Adrenal gland (tissue), 12 donors: ENCODE data around the gene BACH2. TPM values are rescaled to one million over a fixed set of nuclear protein-coding genes. Genes with fewer than 3 reads are reported as not detected.

Experiments
- DNase-seq, 7 donors: peaks; one replicate each; pipeline ENCODE4 v3.0.0-alpha.2; 2019 to 2020
- H3K27ac ChIP-seq, 5 donors: fragments of 200-600 bp; sonication (generic) in 4 of 5; 1 replicate in 3 of 5; 2 replicates in 2 of 5; pipeline versions ENCODE4 v1.5.1 to v1.8.0; 2016 to 2020; ENCODE audit warnings: mild to moderate bottlenecking in 1 of 5
- H3K27me3 ChIP-seq: fragments of 200-600 bp; 2 replicates; pipeline ENCODE4 v1.8.0; 2021
- H3K36me3 ChIP-seq, 2 donors: fragments of 200-600 bp; replicated peaks in 1 of 2; 1 replicate in 1 of 2; 2 replicates in 1 of 2; pipeline versions ENCODE4 v1.5.1 to v1.8.0; 2018 to 2022
- H3K4me1 ChIP-seq, 2 donors: fragments of 200-600 bp; replicated peaks in 1 of 2; 1 replicate in 1 of 2; 2 replicates in 1 of 2; pipeline versions ENCODE4 v1.5.1 to v1.8.0; 2018 to 2021
- H3K4me3 ChIP-seq, 4 donors: fragments of 200-600 bp; sonication (generic) in 3 of 4; one replicate each; pipeline ENCODE4 v1.5.1; 2016 to 2018
- H3K9me3 ChIP-seq, 3 donors: fragments of 200-600 bp; sonication (generic) in 1 of 3; replicated peaks in 1 of 3; 1 replicate in 2 of 3; 2 replicates in 1 of 3; pipeline versions ENCODE4 v1.5.1 to v1.8.0; 2016 to 2021
- POLR2A ChIP-seq, 2 donors: fragments of 450-650 bp; IDR thresholded peaks; one replicate each; pipeline ENCODE4 v1.6.1; 2017; ENCODE audit warnings: antibody characterized with exemption in 2 of 2, mild to moderate bottlenecking in 2 of 2, moderate library complexity in 1 of 2
- WGBS, 4 donors: extraction: QIAGEN DNeasy Blood & Tissue Kit in 2 of 4; methylation state at CpG; one replicate each; pipeline versions ENCODE4 v1.1.5 to v1.1.7; 2013 to 2017; 5-methylcytosine and 5-hydroxymethylcytosine counted together
- intact Hi-C, 2 donors: fragments of 100-400 bp; cut with DNase I; formaldehyde crosslinking; loops; one replicate each; pipeline versions ENCODE4 v1.14.1 to v1.15.0; 2022 to 2023
- polyA plus RNA-seq, 3 donors: library from polyadenylated mRNA; stranded (reverse); fragments of 200-250 nt in 2 of 3; fragments of 350-450 nt in 1 of 3; fragmentation: Illumina TruSeq in 1 of 3; extraction: RNeasy Lipid Tissue Mini Kit (QIAGEN cat#74804) in 1 of 3; gene quantifications; one replicate each; pipeline ENCODE4 v1.2.3, GENCODE V29; 2013 to 2014
- total RNA-seq, 9 donors: library from RNA; depleted of rRNA in 4 of 9; stranded (reverse); fragments of >200 nt in 4 of 9; fragments of 120-200 nt in 1 of 9; fragmentation: NEBNext Ultra II Directional in 1 of 9; extraction: Animal tissue kit (Norgen Biotek cat#: 25700) in 1 of 9; gene quantifications; one replicate each; pipeline versions ENCODE4 v1.1.0 to v1.2.4, GENCODE V29; 2013 to 2023
- TF ChIP-seq, protein P1 (sequence below), 6 experiments: fragments of 450-650 bp in 4 of 6; fragments of 200-600 bp in 2 of 6; sonication (generic) in 1 of 6; IDR thresholded peaks; 1 replicate in 5 of 6; 2 replicates in 1 of 6; pipeline versions ENCODE4 v1.5.1 to v1.8.0; 2016 to 2021; ENCODE audit warnings: antibody characterized with exemption in 6 of 6, mild to moderate bottlenecking in 2 of 6, moderate library complexity in 1 of 6
- donor health status: healthy with polysubstance abuse.
- donor health status: Bipolar disorder and iron deficiency.
- donor health status: DM: yes; HTN: yes; CAD: no.
- donor health status: DM: no; HTN: no; CAD: no.
- donor health status: DM: no; HTN: no; CAD: no.
- donor health status: DM: yes; HTN: yes; CAD: no.

BACH2 gene
- total and polyA plus RNA-seq, 12 donors = 0.08 to 2.9 (median 0.83) TPM

- Histone ChIP-seq H3K4me3 (no peak overlapping the region), H3K9me3 (no peaks in the 10 kb centered on the region), H3K27ac (no peak overlapping the region), H3K4me1 (peaks cover 0 to 7% of the 10 kb centered on the region in 2 donors), H3K27me3 (no peaks in the 10 kb centered on the region), H3K36me3 (no peaks in the 10 kb centered on the region)
- DNase-seq = no peak
- intact Hi-C loops = no loop called here
- 85 to 94% (median 89%) methylated on average over 4 of the region's 4 CpGs for WGBS, 4 donors
- TF ChIP-seq, protein P1, sequence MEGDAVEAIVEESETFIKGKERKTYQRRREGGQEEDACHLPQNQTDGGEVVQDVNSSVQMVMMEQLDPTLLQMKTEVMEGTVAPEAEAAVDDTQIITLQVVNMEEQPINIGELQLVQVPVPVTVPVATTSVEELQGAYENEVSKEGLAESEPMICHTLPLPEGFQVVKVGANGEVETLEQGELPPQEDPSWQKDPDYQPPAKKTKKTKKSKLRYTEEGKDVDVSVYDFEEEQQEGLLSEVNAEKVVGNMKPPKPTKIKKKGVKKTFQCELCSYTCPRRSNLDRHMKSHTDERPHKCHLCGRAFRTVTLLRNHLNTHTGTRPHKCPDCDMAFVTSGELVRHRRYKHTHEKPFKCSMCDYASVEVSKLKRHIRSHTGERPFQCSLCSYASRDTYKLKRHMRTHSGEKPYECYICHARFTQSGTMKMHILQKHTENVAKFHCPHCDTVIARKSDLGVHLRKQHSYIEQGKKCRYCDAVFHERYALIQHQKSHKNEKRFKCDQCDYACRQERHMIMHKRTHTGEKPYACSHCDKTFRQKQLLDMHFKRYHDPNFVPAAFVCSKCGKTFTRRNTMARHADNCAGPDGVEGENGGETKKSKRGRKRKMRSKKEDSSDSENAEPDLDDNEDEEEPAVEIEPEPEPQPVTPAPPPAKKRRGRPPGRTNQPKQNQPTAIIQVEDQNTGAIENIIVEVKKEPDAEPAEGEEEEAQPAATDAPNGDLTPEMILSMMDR (IDR thresholded peaks at IDR 0.05) = no peak
- no peak for TF ChIP-seq POLR2A (IDR thresholded peaks at IDR 0.05)
Observed at GRCh38 chr6:90190131-90190530, 106.5 kb downstream of the BACH2 start.

DNA sequence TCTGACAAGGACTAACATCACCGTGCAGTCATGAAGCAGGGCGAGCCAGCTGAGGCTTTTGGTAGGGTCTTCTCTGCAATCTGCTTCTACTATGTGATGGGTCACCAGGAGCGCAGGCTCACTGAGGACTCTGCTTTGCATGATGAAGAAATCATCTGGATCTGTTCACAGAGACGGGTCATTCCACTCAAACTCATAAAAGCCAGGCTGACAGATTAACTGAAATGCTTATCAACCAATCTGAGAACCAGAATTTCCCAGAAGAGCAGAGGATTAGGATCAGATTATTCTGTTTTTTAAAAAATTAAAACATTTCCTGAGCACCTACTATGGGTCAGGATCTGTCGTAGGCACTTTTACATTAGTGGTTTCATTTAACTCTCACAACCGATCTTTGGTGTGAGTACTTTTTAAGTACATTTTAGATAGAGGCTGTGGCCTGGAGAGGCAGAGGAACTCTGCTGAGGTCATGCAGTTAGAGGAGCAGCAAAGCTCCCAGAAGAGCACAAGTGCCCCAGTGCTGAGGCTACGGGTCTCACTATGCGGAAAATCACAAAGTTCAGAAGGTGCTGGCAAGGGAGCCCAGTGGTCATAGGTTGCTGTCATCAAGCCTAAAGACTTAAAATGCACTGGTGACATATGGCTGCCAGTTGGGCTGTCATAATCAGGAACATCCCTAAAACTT lies 109.1 kb downstream of the BACH2 start:
- intact Hi-C loops = no loop called here
- H3K27ac ChIP-seq = no peak overlapping the region
- H3K9me3 ChIP-seq = no peaks in the 10 kb centered on the region
- no peak for DNase-seq
- 79 to 85% (median 82%) methylated on average over 8 of the region's 8 CpGs for WGBS, 4 donors
- no peak overlapping the region for H3K4me3 ChIP-seq
- H3K36me3 ChIP-seq = no peaks in the 10 kb centered on the region
- H3K27me3 ChIP-seq = no peaks in the 10 kb centered on the region
- H3K4me1 ChIP-seq = no peaks in the 10 kb centered on the region
- TF ChIP-seq POLR2A (IDR thresholded peaks at IDR 0.05) = no peak
- TF ChIP-seq, protein P1 (IDR thresholded peaks at IDR 0.05) = no peak

DNA sequence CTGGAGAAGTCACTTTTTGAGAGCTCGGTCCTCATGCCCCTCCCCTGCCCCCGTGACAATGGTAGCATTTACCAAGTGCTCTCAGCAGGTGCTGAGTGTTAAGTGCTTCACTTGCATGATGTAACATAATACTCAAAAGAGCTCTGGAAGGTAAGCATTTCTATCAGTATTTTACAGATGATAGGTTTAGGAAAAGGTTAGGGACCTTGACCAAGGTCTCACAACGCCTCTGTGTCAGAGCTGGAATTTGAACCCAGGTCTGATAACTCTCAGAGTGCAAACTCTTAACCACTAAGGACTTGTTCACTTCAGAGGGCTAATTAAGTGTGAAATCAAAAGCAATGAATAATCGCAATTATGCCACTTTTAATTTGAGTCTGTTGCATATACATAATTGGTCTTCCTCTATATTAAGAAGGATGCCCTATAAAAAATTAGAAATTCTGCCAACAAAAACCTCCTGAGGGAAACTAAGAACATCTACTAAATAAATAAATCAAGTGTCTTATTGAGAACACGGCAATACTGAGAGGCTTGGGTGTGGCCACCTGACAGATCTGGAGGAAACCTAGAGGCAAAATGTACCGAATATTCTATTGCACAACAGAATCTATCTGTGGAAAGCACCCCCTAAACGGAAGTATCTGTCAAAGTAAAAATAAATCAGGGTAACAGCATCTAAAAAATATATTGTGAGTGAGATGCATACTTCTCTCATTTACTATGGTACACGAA lies 109.8 kb downstream of the BACH2 start:
- Histone ChIP-seq H3K36me3 (no peaks in the 10 kb centered on the region), H3K4me3 (no peak overlapping the region), H3K27ac (no peak overlapping the region), H3K9me3 (no peaks in the 10 kb centered on the region), H3K4me1 (no peaks in the 10 kb centered on the region), H3K27me3 (no peaks in the 10 kb centered on the region)
- DNase-seq = no peak
- TF ChIP-seq, protein P1 (IDR thresholded peaks at IDR 0.05) = no peak
- no peak for TF ChIP-seq POLR2A (IDR thresholded peaks at IDR 0.05)
- WGBS, 4 donors = 65 to 72% (median 69%) methylated on average over 8 of the region's 8 CpGs
- intact Hi-C loops = no loop called here

GRCh38 chr6:90186026-90186425 lies 110.6 kb downstream of the BACH2 start:
- TF ChIP-seq, protein P1 (IDR thresholded peaks at IDR 0.05) = no peak
- no peak overlapping the region for H3K4me3 ChIP-seq
- H3K4me1 ChIP-seq = no peaks in the 10 kb centered on the region
- WGBS, 4 donors = 95 to 99% (median 98%) methylated on average over 3 of the region's 3 CpGs
- H3K27me3 ChIP-seq = no peaks in the 10 kb centered on the region
- no peaks in the 10 kb centered on the region for H3K9me3 ChIP-seq
- no peak overlapping the region for H3K27ac ChIP-seq
- intact Hi-C loops = no loop called here
- no peak for DNase-seq
- no peaks in the 10 kb centered on the region for H3K36me3 ChIP-seq
